Measurements from ENCODE around the gene VSTM2B. TPM values are rescaled to one million over a fixed set of nuclear protein-coding genes. Genes with fewer than 3 reads are reported as not detected.

Gene VSTM2B
- total RNA-seq, 1 experiment from 2014 or later = 0.31 TPM

- H2AK5ac ChIP-seq (ENCODE audit: insufficient read length, low read length) = no peak overlapping the region
- no peak for TF ChIP-seq CTCF (conservative IDR thresholded peaks at IDR 0.05)
- no CpG with 5 or more reads among the region's 7 CpGs for WGBS (ENCODE audit: extremely low coverage, insufficient read length, low lambda C conversion rate)
- no peaks in the 10 kb centered on the region; the same call in 1 of the 2 replicates for H3K4me1 ChIP-seq (ENCODE audit: insufficient read depth, low read length)
- H2BK120ac ChIP-seq (ENCODE audit: low read depth, low read length, poor library complexity, severe bottlenecking) = no peak overlapping the region
- no peak overlapping the region for H3T11ph ChIP-seq (ENCODE audit: low read length)
- no peak overlapping the region for H3K9ac ChIP-seq (ENCODE audit: extremely low read depth, insufficient read length, low read length)
- no peak overlapping the region for H3K27ac ChIP-seq (ENCODE audit: insufficient read length, low read depth, low read length)
- H3K27me3 ChIP-seq (ENCODE audit: insufficient read depth, low read length) = no peaks in the 10 kb centered on the region
- Mint-ChIP-seq H3K36me3 (ENCODE audit: insufficient read depth in 1 of 3, low read depth in 3 of 3) (no peaks in the 10 kb centered on the region), H3K9me3 (no peaks in the 10 kb centered on the region; a peak in 1 of 5 replicates), H3K4me3 (no peak overlapping the region), H3K27ac (no peak overlapping the region), H3K4me1 (peaks cover 6 to 15% of the 10 kb centered on the region in 2 experiments), H3K27me3 (ENCODE audit: low read depth) (peaks cover 29% of the 10 kb centered on the region)
- no peak overlapping the region for H2BK20ac ChIP-seq (ENCODE audit: low read depth, low read length, poor library complexity, severe bottlenecking)
- H2BK5ac ChIP-seq (ENCODE audit: insufficient read length, low read length) = no peak overlapping the region
- H2BK12ac ChIP-seq (ENCODE audit: insufficient read length, low read depth, low read length) = no peak overlapping the region
- H3K4me2 ChIP-seq (ENCODE audit: insufficient read depth, insufficient read length, low read length) = no peak overlapping the region
- no peaks in the 10 kb centered on the region for H3K79me1 ChIP-seq (ENCODE audit: insufficient read depth, low read depth, low read length, poor library complexity, severe bottlenecking)
- H4K5ac ChIP-seq (ENCODE audit: insufficient read length, low read depth, low read length) = no peak overlapping the region
- no peak overlapping the region for H2AFZ ChIP-seq (ENCODE audit: low read length)
- no peak overlapping the region for H4K8ac ChIP-seq (replicated peaks; ENCODE audit: insufficient read length, low read depth, low read length)
- no peaks in the 10 kb centered on the region for H4K20me1 ChIP-seq (ENCODE audit: control insufficient read depth, insufficient read depth, insufficient read length)
- DNase-seq = no peak
- H3K18ac ChIP-seq (ENCODE audit: insufficient read length, low read depth, low read length) = no peak overlapping the region
- no peak overlapping the region for H3K14ac ChIP-seq (ENCODE audit: insufficient read depth, low read length)
- H3K9me3 ChIP-seq (ENCODE audit: control insufficient read depth, low read depth, low read length) = no peaks in the 10 kb centered on the region
- H3K79me2 ChIP-seq (ENCODE audit: insufficient read depth, low read length) = no peaks in the 10 kb centered on the region
- H3K23ac ChIP-seq (ENCODE audit: insufficient read length, low read depth, low read length) = no peak overlapping the region
- no peak overlapping the region for H2BK15ac ChIP-seq (ENCODE audit: low read depth, low read length)
- no peak overlapping the region for H3K56ac ChIP-seq (ENCODE audit: insufficient read length, low read depth, low read length)
- no peak overlapping the region for H4K91ac ChIP-seq (ENCODE audit: insufficient read length, low read depth, low read length)
- H3K23me2 ChIP-seq (ENCODE audit: insufficient read length, low read depth, low read length, poor library complexity, severe bottlenecking) = no peaks in the 10 kb centered on the region
- no peak overlapping the region for H3K4ac ChIP-seq (ENCODE audit: low read depth, low read length)
These were observed 38.4 kb upstream of the VSTM2B start for GRCh38 chr19:29487432-29487831.
